Measurements from ENCODE around the gene ZDHHC13. TPM values are rescaled to one million over a fixed set of nuclear protein-coding genes. Genes with fewer than 3 reads are reported as not detected.

The ZDHHC13 gene
- total RNA-seq, 1 donor from 2014 or later = 17.3 TPM

DNA sequence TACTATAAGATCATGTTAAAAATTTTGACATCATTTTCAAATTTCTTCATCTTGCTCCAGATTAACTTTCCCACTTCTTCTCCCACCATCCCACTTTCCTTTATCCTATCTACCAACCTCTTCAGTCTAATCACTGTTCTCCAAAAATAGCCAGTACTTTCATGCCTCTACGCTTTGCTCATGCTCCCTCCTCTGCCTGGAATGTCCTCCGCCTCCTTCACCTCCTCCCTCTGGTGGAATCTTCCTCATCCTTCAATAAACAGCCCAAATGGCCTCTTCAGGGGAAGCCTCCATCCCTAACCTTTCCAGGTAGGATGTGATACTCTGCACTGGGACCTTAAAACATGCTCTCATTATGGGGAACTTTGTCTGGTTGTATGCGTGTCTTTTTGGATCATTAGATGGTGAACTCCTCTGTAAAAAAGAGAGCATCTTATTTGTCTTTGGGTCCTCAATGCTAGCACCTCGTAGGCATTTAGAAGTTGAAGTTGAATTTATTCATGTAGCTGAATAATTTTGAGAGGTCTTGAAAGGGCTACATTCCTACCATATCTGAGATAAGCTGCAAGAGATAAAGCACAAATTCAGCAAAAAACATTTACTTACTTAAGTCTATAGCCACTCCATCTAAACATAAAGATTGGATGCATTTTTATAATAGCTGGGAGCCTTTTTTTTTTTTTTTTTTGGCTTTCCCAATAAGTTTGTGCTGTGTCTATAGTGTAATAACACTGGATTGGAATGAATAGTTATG is 92.8 kb downstream of the ZDHHC13 start:
- Mint-ChIP-seq H3K27me3 (ENCODE audit: low read depth) (peaks cover 57% of the 10 kb centered on the region), H3K4me1 (peaks cover 12% of the 10 kb centered on the region), H3K9me3 (no peaks in the 10 kb centered on the region), H3K4me3 (no peak overlapping the region), H3K27ac (peak overlapping the region; percentile 1), H3K36me3 (no peaks in the 10 kb centered on the region)
- no peak for DNase-seq (ENCODE audit: low spot score in 2 of 2, unreplicated experiment in 2 of 2)
- TF ChIP-seq, protein P1, sequence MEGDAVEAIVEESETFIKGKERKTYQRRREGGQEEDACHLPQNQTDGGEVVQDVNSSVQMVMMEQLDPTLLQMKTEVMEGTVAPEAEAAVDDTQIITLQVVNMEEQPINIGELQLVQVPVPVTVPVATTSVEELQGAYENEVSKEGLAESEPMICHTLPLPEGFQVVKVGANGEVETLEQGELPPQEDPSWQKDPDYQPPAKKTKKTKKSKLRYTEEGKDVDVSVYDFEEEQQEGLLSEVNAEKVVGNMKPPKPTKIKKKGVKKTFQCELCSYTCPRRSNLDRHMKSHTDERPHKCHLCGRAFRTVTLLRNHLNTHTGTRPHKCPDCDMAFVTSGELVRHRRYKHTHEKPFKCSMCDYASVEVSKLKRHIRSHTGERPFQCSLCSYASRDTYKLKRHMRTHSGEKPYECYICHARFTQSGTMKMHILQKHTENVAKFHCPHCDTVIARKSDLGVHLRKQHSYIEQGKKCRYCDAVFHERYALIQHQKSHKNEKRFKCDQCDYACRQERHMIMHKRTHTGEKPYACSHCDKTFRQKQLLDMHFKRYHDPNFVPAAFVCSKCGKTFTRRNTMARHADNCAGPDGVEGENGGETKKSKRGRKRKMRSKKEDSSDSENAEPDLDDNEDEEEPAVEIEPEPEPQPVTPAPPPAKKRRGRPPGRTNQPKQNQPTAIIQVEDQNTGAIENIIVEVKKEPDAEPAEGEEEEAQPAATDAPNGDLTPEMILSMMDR (IDR thresholded peaks at IDR 0.05; ENCODE audit: unreplicated experiment) = no peak

DNA sequence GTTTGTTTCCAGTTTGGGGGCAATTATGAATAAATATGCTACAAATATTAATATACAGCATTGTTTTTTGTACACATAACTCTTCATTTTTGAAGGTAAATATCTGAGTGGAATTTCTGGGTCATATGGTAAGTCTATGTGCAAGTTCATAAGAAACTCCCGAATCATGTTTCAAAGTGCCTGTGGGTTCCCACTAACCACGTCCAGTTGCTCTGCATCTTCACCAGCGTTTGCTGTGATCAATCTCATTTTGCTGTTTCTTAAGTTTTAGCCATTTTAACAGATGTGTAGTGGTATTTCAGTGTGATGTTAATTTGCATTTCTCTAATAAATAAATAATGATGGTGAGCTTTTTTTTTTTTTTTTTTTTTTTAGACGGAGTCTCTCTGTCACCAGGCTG is 99.1 kb downstream of the ZDHHC13 start:
- peaks cover 27% of the 10 kb centered on the region for H3K4me1 Mint-ChIP-seq
- no peak for DNase-seq (ENCODE audit: low spot score in 2 of 2, unreplicated experiment in 2 of 2)
- H3K27ac Mint-ChIP-seq = no peak overlapping the region
- peaks cover 2% of the 10 kb centered on the region for H3K36me3 Mint-ChIP-seq
- no peak overlapping the region for H3K4me3 Mint-ChIP-seq
- TF ChIP-seq, protein P1 (IDR thresholded peaks at IDR 0.05; ENCODE audit: unreplicated experiment) = no peak
- peaks cover 7% of the 10 kb centered on the region for H3K9me3 Mint-ChIP-seq
- peaks cover 63% of the 10 kb centered on the region for H3K27me3 Mint-ChIP-seq (ENCODE audit: low read depth)

DNA sequence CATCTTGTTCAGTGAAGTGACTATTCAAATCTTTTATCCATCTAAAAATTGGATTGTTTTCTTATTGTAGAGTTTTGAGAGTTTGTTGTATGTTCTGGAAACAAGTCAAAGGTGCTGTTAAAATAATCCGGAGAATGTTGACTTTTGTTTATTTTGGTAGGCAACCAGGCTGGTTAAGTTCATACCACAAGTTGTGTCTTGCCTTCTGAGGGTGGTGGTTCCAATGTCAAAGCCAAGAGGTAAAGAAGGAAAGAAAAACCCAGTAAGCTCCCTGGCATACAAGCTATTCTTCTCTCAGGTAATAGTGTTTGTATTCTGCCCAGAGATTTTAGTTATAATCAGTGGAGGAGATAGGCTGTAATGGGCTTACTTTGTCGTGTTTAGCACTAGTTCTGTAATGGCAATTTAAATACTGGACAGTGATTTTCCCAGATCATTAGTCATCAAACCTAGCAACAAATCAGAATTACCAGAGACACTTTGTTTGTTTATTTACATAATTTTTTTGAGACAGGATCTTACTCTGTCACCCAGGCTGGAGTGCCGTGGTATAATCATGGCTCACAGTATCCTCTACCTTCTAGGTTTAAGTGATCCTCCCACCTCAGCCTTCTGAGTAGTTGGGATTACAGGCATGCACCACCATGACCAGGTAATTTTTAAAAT is 99.9 kb downstream of the ZDHHC13 start:
- peaks cover 2% of the 10 kb centered on the region for H3K36me3 Mint-ChIP-seq
- H3K4me3 Mint-ChIP-seq = no peak overlapping the region
- H3K27ac Mint-ChIP-seq = no peak overlapping the region
- no peak for DNase-seq (ENCODE audit: low spot score in 2 of 2, unreplicated experiment in 2 of 2)
- peaks cover 35% of the 10 kb centered on the region for H3K4me1 Mint-ChIP-seq
- TF ChIP-seq, protein P1 (IDR thresholded peaks at IDR 0.05; ENCODE audit: unreplicated experiment) = no peak
- peaks cover 7% of the 10 kb centered on the region for H3K9me3 Mint-ChIP-seq
- peaks cover 63% of the 10 kb centered on the region for H3K27me3 Mint-ChIP-seq (ENCODE audit: low read depth)

DNA sequence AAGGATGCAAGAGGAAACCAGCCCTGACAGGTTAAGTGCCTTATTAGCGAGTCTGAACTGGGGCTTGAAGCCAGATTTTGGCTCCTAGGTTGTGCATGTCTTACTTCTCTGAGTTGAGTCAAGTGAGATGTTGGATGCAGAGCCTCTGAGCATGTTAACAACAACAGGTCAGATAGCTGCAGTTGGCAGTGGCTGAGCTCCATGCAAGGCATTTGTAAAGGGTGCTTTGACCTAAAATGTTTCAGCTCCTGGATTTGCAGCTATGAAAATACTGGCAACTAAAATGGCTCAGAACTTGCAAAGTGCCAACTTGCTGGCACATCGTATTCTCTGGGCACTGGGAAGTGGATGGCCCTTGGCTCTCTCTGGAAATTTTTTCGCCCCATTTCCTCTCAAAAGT is 101.2 kb downstream of the ZDHHC13 start:
- H3K27me3 Mint-ChIP-seq (ENCODE audit: low read depth) = peaks cover 51% of the 10 kb centered on the region
- H3K9me3 Mint-ChIP-seq = peaks cover 11% of the 10 kb centered on the region
- H3K27ac Mint-ChIP-seq = no peak overlapping the region
- no peak for DNase-seq (ENCODE audit: low spot score in 2 of 2, unreplicated experiment in 2 of 2)
- peaks cover 4% of the 10 kb centered on the region for H3K36me3 Mint-ChIP-seq
- peaks cover 36% of the 10 kb centered on the region for H3K4me1 Mint-ChIP-seq
- TF ChIP-seq, protein P1 (IDR thresholded peaks at IDR 0.05; ENCODE audit: unreplicated experiment) = no peak
- no peak overlapping the region for H3K4me3 Mint-ChIP-seq

DNA sequence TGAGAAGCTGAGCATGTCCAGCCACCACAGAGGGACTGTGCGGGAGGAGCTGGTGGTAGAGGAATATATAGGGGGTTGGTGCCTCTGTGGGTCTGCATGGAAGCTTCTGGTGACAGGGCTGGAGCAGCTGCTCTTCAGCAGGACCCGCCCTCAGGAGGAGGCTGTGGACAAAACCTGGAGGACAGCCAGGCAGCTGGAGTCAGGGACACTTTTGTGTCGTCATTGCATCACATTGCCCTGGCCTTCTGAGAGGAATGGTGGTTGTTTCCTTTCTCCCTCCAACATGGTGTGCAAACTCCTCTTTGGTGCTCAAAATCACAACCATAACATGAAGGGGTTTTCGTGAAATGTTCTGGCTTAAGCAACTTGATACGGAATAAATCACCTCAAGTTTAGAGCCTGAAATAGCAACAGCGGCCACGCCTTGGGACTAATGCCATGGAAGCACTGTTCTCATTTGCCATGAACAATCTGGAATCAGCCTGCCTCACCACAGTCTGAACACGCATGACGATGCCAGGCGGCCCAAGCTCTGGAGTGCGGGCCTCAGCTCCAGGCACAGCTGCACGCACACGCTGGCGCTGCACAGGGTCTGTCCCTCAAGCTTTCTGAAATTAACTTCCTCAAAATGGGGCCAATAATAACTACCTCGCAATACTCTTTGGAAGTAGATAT is 102.0 kb downstream of the ZDHHC13 start:
- Mint-ChIP-seq H3K4me3 (no peak overlapping the region), H3K4me1 (peaks cover 36% of the 10 kb centered on the region), H3K27me3 (ENCODE audit: low read depth) (peaks cover 44% of the 10 kb centered on the region), H3K9me3 (peaks cover 11% of the 10 kb centered on the region), H3K27ac (no peak overlapping the region), H3K36me3 (peaks cover 4% of the 10 kb centered on the region)
- DNase-seq (ENCODE audit: low spot score in 2 of 2, unreplicated experiment in 2 of 2) = no peak
- TF ChIP-seq, protein P1 (IDR thresholded peaks at IDR 0.05; ENCODE audit: unreplicated experiment) = no peak

All from mesothelial cell of epicardium (in vitro differentiated cells).